ENCODE data around the gene CEBPA. TPM values are rescaled to one million over a fixed set of nuclear protein-coding genes. Genes with fewer than 3 reads are reported as not detected.

Gene CEBPA
- total RNA-seq, 1 experiment from 2014 or later = 10.9 TPM

DNA sequence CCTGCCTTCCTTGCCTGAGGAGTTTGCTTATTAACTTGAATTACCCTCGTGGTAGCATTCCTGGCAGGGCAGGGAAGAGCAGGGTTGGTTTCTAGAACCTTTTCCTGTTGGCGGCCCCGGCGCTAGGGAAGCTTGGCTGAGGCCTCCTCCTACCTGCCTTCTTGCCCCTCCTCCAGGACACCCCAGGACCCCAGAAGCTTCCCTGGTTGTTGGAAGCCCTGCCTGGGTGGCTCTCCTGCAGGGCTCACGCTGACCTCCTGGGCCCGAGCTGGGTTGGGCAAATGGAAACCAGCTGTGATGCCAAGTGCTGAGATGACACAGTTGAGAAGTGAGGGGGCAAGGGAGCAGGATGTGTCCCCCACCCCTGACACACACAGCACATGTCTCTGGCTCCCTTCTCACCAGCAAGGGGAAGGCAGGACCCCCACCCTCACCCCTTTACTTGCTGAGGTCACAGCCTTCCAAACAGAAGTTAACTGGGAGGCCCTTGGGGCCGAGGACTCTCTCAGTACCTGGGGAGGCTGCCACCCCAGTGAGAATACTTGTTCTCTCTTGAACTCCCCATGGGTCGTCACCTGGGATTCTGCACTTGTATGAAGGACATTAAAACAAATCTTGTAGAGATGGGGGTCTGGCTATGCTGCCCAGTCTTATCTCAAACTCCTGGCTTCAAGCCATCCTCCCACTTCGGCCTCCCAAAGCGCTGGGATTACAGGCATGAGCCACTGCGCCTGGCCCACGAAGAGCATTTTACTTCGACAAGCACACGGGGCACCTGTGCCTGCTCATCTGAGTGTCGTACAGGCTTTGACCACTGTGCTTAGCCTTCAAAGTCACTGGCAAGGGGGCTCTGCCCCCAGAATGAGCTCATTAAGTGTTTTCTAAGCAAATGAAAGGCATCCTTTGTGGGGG lies 10.5 kb downstream of the CEBPA start:
- in situ Hi-C loops (cut with HindIII; ENCODE audit: low sequenced_read_pairs) = no loop called here
- DNase-seq (ENCODE audit: low spot score) = no peak

DNA sequence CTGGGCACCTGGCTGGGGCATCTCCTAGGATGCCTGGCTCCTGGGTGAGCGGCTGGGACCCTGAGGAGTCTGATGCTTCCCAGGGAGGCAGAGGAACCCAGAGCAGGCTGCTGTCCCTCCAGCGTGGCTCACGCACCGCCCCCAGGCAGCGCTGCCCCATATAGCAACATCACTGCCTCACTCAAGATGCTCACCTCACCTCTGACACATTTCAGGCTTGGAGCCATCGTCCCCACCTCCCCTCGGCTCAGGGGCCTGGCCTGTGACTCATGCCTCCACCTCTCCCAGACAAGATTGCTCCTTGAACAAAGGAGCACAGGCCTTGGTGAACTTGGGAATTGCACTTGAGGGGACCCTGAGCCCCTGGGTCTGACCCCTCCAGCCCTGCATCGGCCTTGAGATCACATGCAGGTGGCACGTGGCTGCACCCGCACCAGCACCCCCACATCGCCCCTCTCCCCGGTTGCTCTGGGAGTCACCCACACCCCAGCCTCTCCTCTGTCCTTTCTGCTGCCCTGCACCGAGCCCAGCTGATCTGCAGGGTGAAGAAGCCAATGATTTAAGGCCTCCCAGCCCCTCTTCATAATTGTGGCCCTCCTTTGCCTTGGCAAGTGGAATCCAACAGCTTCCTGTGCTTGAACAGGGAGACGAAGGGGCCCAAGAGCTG lies 11.2 kb downstream of the CEBPA start:
- DNase-seq (ENCODE audit: low spot score) = no peak
- in situ Hi-C loops (cut with HindIII; ENCODE audit: low sequenced_read_pairs) = no loop called here

- no peak for DNase-seq (ENCODE audit: low spot score)
- in situ Hi-C loops (cut with HindIII; ENCODE audit: low sequenced_read_pairs) = no loop called here
Measured at GRCh38 chr19:33290082-33290815, 12.1 kb downstream of the CEBPA start.

DNA sequence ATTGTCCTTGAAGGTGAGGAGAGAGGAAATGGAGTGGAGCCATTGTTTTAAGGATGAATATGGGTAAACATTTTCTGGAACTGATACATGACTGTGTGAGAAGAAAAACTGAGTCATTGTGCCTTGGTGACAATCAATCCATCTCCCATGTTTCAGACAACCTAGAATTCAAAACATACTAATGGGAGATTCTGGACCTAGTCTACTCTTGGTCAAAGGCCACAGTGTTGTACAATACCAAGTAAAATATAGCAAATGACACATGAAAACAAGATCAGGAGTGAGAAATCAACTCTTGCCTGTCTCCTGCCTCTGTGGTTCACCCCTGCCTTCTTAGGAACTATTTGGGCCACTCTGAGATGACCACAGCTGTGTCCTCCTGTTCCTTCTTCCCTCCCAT lies 13.1 kb downstream of the CEBPA start:
- DNase-seq (ENCODE audit: low spot score) = no peak
- in situ Hi-C loops (cut with HindIII; ENCODE audit: low sequenced_read_pairs) = no loop called here

- DNase-seq (ENCODE audit: low spot score) = no peak
- in situ Hi-C loops (cut with HindIII; ENCODE audit: low sequenced_read_pairs) = no loop called here
Measured at GRCh38 chr19:33288666-33289065, 13.7 kb downstream of the CEBPA start.

DNA sequence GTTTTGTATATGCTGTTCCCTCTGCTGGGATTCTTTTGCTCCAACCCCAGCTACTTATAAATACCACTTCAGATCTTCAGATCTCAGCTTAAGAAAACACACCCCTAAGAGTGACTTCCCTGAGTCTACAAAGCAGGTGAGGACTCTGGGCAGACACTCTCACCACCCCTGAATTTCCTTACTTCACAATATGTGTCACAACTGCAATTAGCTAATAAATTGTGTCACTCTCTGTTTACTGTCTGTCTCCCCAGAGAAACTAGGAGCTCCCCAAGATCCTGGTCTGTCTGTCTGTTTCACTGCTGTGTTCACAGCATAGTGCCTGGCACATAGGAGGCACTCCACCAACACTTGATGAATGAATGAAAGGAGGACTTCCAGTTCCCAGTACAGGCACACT lies 14.4 kb downstream of the CEBPA start:
- in situ Hi-C loops (cut with HindIII; ENCODE audit: low sequenced_read_pairs) = no loop called here
- no peak for DNase-seq (ENCODE audit: low spot score)

- in situ Hi-C loops (cut with HindIII; ENCODE audit: low sequenced_read_pairs) = no loop called here
Measured at GRCh38 chr19:33287438-33287837, 14.9 kb downstream of the CEBPA start.

GRCh38 chr19:33286899-33287298 lies 15.4 kb downstream of the CEBPA start:
- DNase-seq (ENCODE audit: low spot score) = no peak
- in situ Hi-C loops (cut with HindIII; ENCODE audit: low sequenced_read_pairs) = no loop called here

More at GRCh38 chr19:33287438-33287837, 14.9 kb downstream of the CEBPA start:
- no peak for DNase-seq (ENCODE audit: low spot score)

DNA sequence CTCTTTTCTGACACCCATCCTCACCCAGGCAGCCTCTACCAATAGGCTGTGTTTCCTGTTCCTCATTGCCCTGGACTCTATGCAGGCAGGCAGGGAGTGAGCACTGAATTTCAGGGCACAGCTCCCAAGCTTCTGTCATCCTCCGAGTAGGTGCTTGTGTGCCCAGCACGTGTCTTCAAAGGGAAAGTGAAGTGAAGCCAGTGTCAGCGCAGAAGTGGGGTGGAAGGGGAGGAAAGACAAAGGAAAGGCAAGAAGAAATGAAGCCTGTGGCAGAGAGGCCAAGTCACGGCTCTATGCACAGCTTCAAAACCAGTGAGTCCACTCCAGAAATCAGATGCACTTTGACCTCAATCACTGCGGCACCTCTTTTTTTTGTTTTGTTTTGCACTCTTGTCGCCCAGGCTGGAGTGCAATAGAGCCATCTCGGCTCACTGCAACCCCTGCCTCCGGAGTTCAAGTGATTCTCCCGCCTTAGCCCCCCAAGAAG lies 16.9 kb downstream of the CEBPA start:
- no peak for DNase-seq (ENCODE audit: low spot score)
- in situ Hi-C loops (cut with HindIII; ENCODE audit: low sequenced_read_pairs) = no loop called here

DNA sequence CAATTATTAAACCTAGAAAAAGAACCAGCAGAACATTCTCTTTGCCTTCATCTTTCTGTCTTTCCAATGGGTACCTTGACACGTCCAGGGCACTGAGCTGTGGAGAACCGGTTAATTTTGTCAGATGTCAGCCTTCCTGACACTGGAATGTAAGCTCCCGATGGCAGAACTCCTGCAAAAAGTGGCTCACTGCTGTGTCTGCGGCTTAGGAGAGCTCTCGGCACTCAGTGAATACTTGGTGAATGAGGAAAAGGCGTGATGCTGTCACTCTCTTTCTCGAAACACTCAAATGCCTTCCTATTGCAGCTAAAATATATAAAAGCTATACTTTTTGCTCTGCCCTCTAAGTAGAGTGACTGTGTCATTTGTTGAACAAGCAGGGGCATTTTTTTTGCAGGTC lies 17.6 kb downstream of the CEBPA start:
- in situ Hi-C loops (cut with HindIII; ENCODE audit: low sequenced_read_pairs) = no loop called here
- no peak for DNase-seq (ENCODE audit: low spot score)

DNA sequence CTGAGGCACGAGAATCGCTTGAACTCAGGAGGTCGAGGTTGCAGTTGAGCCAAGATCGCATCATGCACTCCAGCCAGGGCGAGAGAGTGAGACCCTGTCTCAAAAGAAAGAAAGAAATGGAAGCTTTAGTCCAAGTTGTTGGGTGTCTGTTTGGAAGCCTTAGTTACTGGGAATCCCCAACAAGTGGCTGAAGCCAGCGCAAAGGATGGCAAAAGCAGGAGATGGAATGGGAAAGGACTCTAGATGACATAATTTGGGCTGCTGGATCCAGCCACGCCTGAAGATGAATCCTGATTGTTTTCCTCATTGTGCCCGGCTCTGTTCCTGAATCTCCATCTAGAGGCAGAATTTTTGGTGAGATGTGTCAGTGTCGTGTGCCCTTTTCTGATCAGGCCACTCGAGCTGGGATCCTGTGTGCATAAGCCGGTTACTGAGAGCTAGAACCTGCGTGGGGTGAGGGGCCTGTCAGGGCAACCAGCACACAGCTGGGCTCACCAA lies 18.1 kb downstream of the CEBPA start:
- DNase-seq (ENCODE audit: low spot score) = no peak
- in situ Hi-C loops (cut with HindIII; ENCODE audit: low sequenced_read_pairs) = no loop called here

DNA sequence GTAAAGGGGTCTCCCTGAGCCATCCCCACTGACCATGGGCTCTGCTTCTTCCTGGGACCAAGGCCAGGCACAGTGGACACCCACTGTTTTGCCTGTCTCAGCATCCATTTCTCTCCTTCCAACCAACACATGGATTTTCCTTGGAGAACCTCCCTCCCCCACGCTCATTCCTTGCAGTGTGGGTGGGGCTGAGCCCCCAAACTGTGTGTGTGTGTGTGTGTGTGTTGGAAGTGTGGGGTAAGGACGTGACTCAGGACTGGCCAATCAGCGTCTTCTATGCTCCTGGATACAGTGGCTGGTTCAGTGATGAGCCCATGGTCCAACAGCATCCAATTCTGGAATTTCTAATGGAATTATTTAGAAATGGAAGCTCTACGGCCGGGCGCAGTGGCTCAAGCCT lies 18.7 kb downstream of the CEBPA start:
- DNase-seq (ENCODE audit: low spot score) = no peak
- in situ Hi-C loops (cut with HindIII; ENCODE audit: low sequenced_read_pairs) = no loop called here

GRCh38 chr19:33282036-33282671 lies 20.2 kb downstream of the CEBPA start:
- no peak for DNase-seq (ENCODE audit: low spot score)
- in situ Hi-C loops (cut with HindIII; ENCODE audit: low sequenced_read_pairs) = no loop called here

- in situ Hi-C loops (cut with HindIII; ENCODE audit: low sequenced_read_pairs) = no loop called here
- no peak for DNase-seq (ENCODE audit: low spot score)
Measured at GRCh38 chr19:33281296-33281926, 20.9 kb downstream of the CEBPA start.

DNA sequence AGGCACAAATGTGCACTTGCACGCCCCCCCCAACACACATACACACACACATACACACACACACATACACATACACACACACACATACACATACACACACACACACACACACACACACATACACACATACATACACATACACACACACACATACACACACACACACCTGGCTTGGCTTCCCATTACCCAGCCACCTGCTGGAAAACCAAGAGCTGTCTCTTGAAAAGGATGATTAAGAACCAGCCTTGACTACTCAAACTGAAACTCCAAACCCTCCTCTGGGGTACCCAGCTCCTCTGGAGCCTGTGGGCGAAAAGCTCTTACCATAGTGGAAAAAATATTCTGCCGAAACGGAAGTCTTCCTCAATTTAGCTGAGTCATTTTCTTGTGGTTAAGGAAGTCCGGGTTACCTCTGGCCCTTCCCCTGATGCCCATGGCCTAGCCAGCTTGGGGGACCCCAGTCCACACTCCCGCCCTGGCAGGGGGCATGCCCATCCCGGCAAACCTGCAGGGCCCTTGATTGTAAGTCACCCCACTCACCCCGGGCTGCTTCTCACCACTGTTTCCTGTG lies 21.9 kb downstream of the CEBPA start:
- in situ Hi-C loops (cut with HindIII; ENCODE audit: low sequenced_read_pairs) = no loop called here
- DNase-seq (ENCODE audit: low spot score) = no peak

DNA sequence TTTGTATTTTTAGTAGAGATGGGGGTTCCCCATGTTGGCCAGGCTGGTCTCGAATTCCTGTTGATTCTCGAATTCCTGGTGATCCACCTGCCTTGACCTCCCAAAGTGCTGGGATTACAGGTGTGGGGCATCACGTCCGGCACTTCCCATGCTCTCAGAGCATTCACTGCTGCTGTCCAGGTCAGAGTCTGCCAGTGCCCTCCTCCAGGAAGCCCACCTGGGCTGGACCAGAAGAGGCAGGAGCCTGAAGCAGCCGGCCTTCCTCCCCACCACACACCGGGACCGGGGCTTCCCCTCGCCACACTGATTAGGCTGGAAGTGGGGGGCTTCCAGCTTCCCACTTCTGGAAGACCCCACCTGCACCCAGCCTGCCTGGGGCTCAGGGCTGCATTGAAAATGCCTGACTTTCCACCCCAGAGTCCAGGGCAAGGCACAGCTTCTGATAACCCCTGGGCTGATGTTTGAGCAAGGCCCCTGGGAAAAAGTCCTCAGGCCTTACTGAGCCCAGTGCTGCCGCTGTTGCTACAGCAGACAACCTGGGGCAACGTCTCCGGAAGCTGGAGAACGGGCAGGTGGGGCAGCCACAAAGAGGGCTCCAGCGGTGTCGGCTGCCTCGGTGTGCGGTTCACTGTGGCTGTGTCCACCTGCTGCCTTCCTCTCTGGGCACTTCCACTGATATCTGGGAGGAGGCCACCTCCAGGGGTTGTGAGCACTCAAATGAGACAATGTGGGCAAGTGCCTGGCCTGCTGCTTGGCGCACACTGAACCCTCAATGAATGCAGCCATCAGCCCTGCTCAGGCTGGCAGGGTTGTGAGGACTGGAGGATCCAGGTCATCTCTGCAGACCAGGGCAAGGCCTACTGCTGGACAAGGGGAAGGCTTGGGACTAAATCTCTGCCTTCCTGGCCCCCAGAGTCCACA lies 22.6 kb downstream of the CEBPA start:
- DNase-seq (ENCODE audit: low spot score) = no peak
- in situ Hi-C loops (cut with HindIII; ENCODE audit: low sequenced_read_pairs) = no loop called here
